IPS-18a (cell line): ENCODE measurements around the gene TMEM17.

Source experiments
- H3K27ac ChIP-seq: one replicate; pipeline ENCODE4 v1.5.1; 2013; ENCODE audit warnings: low read length
- H3K27me3 ChIP-seq: one replicate; pipeline ENCODE4 v1.6.1; 2013; ENCODE audit warnings: mild to moderate bottlenecking, low read length; ENCODE audit not compliant: control insufficient read depth, insufficient read depth
- H3K36me3 ChIP-seq: one replicate; pipeline ENCODE4 v1.6.1; 2013; ENCODE audit warnings: low read depth, low read length; ENCODE audit not compliant: control insufficient read depth
- H3K4me1 ChIP-seq: one replicate; pipeline ENCODE4 v1.6.1; 2013; ENCODE audit warnings: low read depth, low read length; ENCODE audit not compliant: control insufficient read depth
- H3K4me3 ChIP-seq: one replicate; pipeline ENCODE4 v1.5.1; 2013; ENCODE audit warnings: low read length
- H3K9ac ChIP-seq: one replicate; pipeline ENCODE4 v1.6.1; 2013; ENCODE audit warnings: mild to moderate bottlenecking, low read length, moderate library complexity
- H3K9me3 ChIP-seq: one replicate; pipeline ENCODE4 v1.6.1; 2013; ENCODE audit warnings: low read depth, low read length; ENCODE audit not compliant: control insufficient read depth

Gene TMEM17

GRCh38 chr2:62482558-62483352, 23.2 kb downstream of the TMEM17 start:
- no peak overlapping the region for H3K4me3 ChIP-seq

GRCh38 chr2:62479917-62480316, 26.1 kb downstream of the TMEM17 start:
- Histone ChIP-seq H3K9ac (no peak overlapping the region), H3K4me1 (peaks cover 17% of the 10 kb centered on the region), H3K36me3 (no peaks in the 10 kb centered on the region), H3K9me3 (no peaks in the 10 kb centered on the region), H3K27me3 (no peaks in the 10 kb centered on the region), H3K4me3 (no peak overlapping the region), H3K27ac (no peak overlapping the region)

More at GRCh38 chr2:62482558-62483352, 23.2 kb downstream of the TMEM17 start:
- no peaks in the 10 kb centered on the region for H3K27me3 ChIP-seq
- H3K9ac ChIP-seq: no peak overlapping the region
- H3K27ac ChIP-seq: no peak overlapping the region
- H3K36me3 ChIP-seq: no peaks in the 10 kb centered on the region
- no peaks in the 10 kb centered on the region for H3K4me1 ChIP-seq
- H3K9me3 ChIP-seq: no peaks in the 10 kb centered on the region

- Histone ChIP-seq H3K9ac (no peak overlapping the region), H3K9me3 (no peaks in the 10 kb centered on the region), H3K27ac (no peak overlapping the region), H3K4me3 (no peak overlapping the region), H3K4me1 (peaks cover 19% of the 10 kb centered on the region), H3K36me3 (no peaks in the 10 kb centered on the region), H3K27me3 (no peaks in the 10 kb centered on the region)
Observed at GRCh38 chr2:62478093-62478580, 27.9 kb downstream of the TMEM17 start.

GRCh38 chr2:62477573-62477972, 28.4 kb downstream of the TMEM17 start:
- H3K9ac ChIP-seq: no peak overlapping the region
- no peaks in the 10 kb centered on the region for H3K36me3 ChIP-seq
- peaks cover 19% of the 10 kb centered on the region for H3K4me1 ChIP-seq
- no peaks in the 10 kb centered on the region for H3K27me3 ChIP-seq
- no peak overlapping the region for H3K27ac ChIP-seq
- H3K4me3 ChIP-seq: no peak overlapping the region
- H3K9me3 ChIP-seq: no peaks in the 10 kb centered on the region

GRCh38 chr2:62475172-62476011, 30.6 kb downstream of the TMEM17 start:
- no peaks in the 10 kb centered on the region for H3K9me3 ChIP-seq
- H3K27ac ChIP-seq: no peak overlapping the region
- no peak overlapping the region for H3K9ac ChIP-seq
- no peaks in the 10 kb centered on the region for H3K36me3 ChIP-seq
- no peak overlapping the region for H3K4me3 ChIP-seq
- peaks cover 19% of the 10 kb centered on the region for H3K4me1 ChIP-seq
- H3K27me3 ChIP-seq: no peaks in the 10 kb centered on the region

- no peak overlapping the region for H3K27ac ChIP-seq
- H3K36me3 ChIP-seq: no peaks in the 10 kb centered on the region
- H3K9ac ChIP-seq: no peak overlapping the region
- no peak overlapping the region for H3K4me3 ChIP-seq
- H3K27me3 ChIP-seq: no peaks in the 10 kb centered on the region
- peaks cover 19% of the 10 kb centered on the region for H3K4me1 ChIP-seq
- no peaks in the 10 kb centered on the region for H3K9me3 ChIP-seq
Observed at GRCh38 chr2:62474176-62474575, 31.8 kb downstream of the TMEM17 start.

GRCh38 chr2:62473246-62473827, 32.7 kb downstream of the TMEM17 start:
- Histone ChIP-seq H3K36me3 (no peaks in the 10 kb centered on the region), H3K27ac (no peak overlapping the region), H3K9ac (no peak overlapping the region), H3K4me1 (peaks cover 21% of the 10 kb centered on the region), H3K27me3 (no peaks in the 10 kb centered on the region), H3K9me3 (no peaks in the 10 kb centered on the region), H3K4me3 (no peak overlapping the region)

- Histone ChIP-seq H3K9me3 (no peaks in the 10 kb centered on the region), H3K27me3 (no peaks in the 10 kb centered on the region), H3K4me3 (no peak overlapping the region), H3K27ac (no peak overlapping the region), H3K9ac (no peak overlapping the region), H3K4me1 (peaks cover 29% of the 10 kb centered on the region), H3K36me3 (no peaks in the 10 kb centered on the region)
Observed at GRCh38 chr2:62472312-62472711, 33.7 kb downstream of the TMEM17 start.

- no peak overlapping the region for H3K27ac ChIP-seq
- H3K4me1 ChIP-seq: peaks cover 31% of the 10 kb centered on the region
- H3K9ac ChIP-seq: no peak overlapping the region
- H3K36me3 ChIP-seq: no peaks in the 10 kb centered on the region
- no peaks in the 10 kb centered on the region for H3K9me3 ChIP-seq
- no peak overlapping the region for H3K4me3 ChIP-seq
- H3K27me3 ChIP-seq: no peaks in the 10 kb centered on the region
Observed at GRCh38 chr2:62471816-62472215, 34.2 kb downstream of the TMEM17 start.

GRCh38 chr2:62471404-62471803, 34.6 kb downstream of the TMEM17 start:
- no peak overlapping the region for H3K4me3 ChIP-seq
- H3K36me3 ChIP-seq: no peaks in the 10 kb centered on the region
- H3K27me3 ChIP-seq: no peaks in the 10 kb centered on the region
- H3K9me3 ChIP-seq: no peaks in the 10 kb centered on the region
- H3K4me1 ChIP-seq: peaks cover 32% of the 10 kb centered on the region
- no peak overlapping the region for H3K27ac ChIP-seq
- H3K9ac ChIP-seq: no peak overlapping the region

- Histone ChIP-seq H3K9ac (no peak overlapping the region), H3K27ac (no peak overlapping the region), H3K27me3 (no peaks in the 10 kb centered on the region), H3K9me3 (no peaks in the 10 kb centered on the region), H3K4me3 (no peak overlapping the region), H3K4me1 (peaks cover 30% of the 10 kb centered on the region), H3K36me3 (no peaks in the 10 kb centered on the region)
Observed at GRCh38 chr2:62469548-62469947, 36.4 kb downstream of the TMEM17 start.
